HG03432 (cell line): ENCODE measurements around the gene IFT88.

ENCODE experiments used
- ATAC-seq: cut with Tn5 transposase; IDR thresholded peaks from one replicate; pipeline ENCODE4 v1.9.1; 2021; ENCODE audit warnings: mild to moderate bottlenecking, moderate library complexity; ENCODE audit not compliant: unreplicated experiment

The IFT88 gene

GRCh38 chr13:20566898-20567874 lies at the start of gene IFT88:
Gene IFT88, plus strand, starts transcription at chr13:20567157. Its CDS starts 7,229 bp downstream, at chr13:20574386.
- ATAC-seq: peak; percentile 92

DNA sequence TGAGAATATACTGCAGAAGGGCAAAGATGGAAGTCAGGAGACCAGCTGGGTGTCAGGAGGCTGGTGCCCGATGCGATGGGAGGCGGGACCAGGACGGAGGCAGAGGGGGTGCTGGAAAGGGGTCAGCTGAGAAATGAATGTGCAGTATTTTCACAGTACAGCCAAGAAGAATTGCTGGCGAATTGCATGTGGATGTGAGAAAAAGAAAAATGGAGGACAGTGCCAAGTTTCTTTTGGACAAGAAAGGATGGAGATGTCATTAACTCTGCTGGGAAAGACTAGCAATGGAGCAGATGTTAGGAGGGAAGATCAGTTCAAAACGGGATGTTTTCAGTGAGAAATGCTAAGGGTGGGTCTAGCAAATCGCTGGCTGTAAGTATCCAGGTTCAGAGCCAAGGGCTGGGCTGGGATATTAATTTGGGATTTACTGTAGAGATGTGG lies 48.3 kb upstream of the IFT88 start:
- ATAC-seq: no peak

DNA sequence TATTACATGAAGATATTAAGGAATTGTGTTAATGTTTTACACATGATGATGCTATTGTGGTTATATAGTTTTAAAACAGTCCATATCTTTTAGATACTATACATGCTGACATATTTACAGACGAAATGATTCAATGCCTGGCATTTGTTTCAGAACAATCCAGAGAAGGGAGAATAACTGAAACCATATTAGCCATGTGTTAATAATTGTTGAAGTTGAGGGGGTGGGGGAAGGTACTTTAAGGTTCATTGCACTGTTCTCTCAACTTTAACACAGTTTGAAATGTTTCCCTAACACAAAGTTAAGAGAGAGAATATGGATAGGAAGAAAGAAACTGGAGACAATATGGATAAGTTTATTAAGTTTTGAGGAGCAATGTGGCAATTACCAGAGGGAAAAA lies 47.1 kb upstream of the IFT88 start:
- no peak for ATAC-seq

DNA sequence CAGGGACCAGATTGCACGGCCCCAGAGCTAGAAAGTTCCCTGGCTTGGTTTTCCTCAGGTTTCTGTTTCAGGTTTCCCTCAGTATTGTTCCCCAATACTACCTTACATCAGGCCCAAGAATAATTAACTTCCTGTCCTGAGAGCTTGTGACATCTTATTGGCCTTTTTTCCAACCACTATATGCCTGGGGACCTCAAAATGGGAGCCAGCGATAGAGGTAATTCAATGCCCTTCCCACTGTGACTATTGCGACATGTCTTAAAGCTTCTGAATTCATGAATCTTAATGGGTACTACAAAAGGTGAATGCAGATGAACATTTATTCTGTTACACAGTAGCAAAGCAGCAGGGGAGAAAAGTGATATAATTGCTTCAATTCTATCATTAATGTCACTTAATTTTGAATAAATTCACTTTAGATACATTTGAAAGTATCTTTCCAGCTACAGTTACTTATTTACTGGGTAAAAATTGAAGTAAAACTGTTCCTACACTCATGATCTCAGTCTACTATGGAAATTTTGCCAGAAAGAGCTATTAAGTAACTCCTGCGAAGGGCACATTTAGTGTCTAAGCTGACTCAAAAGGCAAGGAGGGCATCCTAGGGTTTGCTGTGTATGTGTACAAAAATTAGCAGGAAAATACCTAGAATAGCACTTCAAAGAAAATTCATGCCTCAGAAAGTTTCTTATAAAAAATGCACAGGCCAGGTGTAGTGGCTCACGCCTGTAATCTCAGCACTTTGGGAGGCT lies 45.4 kb upstream of the IFT88 start:
- no peak for ATAC-seq

DNA sequence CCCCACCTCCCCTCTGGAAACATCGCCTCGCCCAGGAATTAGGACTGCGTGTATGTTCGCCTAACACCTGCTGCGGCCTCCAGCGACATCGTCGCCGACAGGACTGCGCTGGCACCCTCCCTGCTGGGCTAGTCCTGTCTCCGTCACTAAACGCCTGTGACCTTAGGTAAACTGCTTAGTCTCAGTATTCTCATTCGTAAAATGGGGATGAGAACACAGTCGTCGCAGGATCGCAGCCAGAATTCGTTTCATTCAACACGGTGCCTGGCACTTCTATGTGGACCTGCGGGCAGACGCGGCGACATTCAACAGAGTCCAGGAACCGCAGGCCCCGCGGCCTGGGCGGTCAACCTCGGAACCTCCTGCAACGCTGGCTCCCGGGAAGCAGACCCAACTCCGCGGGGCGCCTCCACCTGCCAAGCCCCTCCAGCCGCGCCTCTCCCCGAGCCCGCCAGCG lies 41.8 kb upstream of the IFT88 start:
- ATAC-seq: peak; percentile 21

GRCh38 chr13:20525601-20526544 lies 41.1 kb upstream of the IFT88 start, which contains the start of gene CRYL1:
Gene CRYL1, minus strand, starts transcription at chr13:20525857. Its CDS starts 63 bp downstream, at chr13:20525794.
- ATAC-seq: peak; percentile 85

DNA sequence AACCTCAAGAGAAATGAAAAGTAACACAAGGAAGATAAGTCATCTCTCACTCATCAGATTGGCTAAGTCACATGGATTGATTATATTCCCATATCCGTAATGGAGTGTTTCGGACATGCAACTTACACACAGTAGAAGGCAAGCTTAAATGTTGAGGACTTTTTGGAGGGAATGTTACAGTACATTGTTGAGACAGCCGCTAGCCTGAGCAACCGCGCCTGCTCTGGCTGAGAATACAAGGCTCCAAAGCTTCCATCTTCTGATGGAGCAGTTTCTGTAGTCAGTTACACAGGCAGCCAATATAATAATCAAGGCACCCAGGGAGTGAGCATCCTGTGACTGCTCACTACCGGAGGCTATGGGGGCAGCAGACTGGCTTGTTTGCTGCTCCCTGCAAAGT lies 40.3 kb upstream of the IFT88 start:
- no peak for ATAC-seq

DNA sequence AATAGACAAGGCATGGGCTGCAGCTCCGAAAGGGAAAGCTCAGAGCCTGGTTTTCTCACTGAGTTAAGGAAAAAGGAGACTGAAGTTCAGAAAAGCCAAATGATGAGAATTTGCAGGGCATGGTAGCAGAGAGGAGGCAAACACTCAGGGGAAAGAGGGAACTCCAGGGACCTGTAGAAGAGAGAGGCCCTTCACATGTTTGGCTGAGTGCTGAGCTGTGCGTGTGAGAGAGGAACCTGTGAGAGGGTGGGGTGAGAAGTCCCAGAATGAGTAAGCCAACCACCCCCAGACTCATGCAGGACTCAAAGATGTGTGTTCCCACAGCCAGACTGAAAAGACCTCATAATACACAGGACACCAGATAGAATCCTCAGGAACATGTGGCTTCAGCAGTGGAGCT lies 38.5 kb upstream of the IFT88 start:
- peak; percentile 32 for ATAC-seq

DNA sequence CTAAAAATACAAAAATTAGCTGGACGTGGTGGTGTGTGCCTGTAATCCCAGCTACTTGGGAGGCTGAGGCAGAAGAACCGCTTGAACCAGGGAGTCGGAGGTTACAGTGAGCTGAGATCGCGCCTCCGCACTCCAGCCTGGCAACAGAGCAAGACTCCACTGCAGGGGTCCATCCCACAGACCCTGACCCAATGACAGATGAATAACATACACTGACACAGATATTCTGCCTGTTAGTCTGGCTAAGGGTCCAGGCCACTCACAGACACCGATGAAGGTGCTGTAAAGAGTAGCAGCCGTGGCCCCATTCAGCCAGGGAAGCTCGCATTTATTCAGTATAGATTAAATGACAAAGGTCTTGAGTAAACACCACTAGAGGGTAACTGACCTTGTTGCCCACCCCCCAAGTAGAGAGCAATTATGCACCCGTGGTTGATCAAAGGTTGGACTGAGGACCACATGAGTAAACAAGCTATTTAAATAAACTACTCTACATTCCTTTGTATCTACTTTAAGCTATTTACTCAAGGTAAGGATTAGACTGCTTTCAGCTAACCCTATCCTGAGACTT lies 32.8 kb upstream of the IFT88 start:
- ATAC-seq: no peak

DNA sequence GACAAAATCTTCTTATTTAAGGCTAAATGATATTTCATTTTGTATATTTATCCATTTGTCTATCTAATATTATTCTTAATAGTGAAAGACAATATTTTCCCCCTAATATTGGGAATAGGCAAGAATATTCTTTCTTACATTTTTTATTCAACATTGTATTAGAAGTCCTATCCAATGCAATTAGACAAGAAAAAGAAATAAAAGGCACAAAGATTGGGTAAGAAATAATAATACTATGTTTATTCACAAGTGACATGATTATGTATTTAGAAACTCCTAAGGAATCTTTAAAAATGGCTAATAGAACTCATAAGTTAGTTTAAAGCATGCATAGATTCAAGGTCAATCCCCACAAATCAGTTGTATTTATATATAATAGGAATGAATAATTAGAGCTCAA lies 30.0 kb upstream of the IFT88 start:
- no peak for ATAC-seq

- ATAC-seq: no peak
Observed at GRCh38 chr13:20544201-20544923, 22.6 kb upstream of the IFT88 start.

GRCh38 chr13:20546556-20546955 lies 20.4 kb upstream of the IFT88 start:
- no peak for ATAC-seq

GRCh38 chr13:20547479-20547908 lies 19.5 kb upstream of the IFT88 start:
- no peak for ATAC-seq

GRCh38 chr13:20550799-20551198 lies 16.2 kb upstream of the IFT88 start:
- no peak for ATAC-seq

- no peak for ATAC-seq
Observed at GRCh38 chr13:20553311-20553710, 13.6 kb upstream of the IFT88 start.

GRCh38 chr13:20558982-20559381 lies 8.0 kb upstream of the IFT88 start:
- no peak for ATAC-seq

DNA sequence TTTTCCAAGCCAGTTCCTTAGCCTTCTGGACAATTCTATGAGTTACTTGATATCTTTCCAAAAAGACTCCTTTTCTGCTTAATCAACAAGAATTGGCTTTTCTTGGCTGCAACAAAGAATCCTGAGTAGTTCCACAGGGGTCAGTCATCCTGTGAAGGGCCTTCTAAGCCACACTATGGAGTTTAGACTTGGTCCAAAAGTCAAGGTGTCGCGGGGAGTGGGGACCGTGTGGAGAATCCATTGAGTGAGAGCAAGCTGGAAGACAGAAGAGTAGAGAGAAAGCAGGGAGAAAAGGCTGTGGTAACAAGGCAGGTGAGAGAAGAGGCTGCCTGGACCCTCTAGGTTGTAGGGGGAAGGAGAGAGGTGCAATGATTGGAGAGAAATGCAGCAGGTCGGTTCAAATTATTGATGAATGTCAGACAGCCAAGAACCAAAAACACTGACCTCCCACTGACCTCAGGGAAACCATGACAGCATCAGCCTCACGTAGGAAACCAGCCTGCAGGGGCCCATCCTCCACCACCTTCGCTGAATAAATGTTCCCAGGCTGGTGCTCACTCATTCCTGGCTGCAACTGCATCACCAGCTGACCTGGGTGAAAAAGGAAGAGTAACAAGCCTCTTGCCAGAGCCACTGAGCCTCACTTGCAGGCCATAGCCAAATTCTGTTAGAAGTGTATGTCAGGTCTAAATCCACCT lies 7.1 kb upstream of the IFT88 start:
- no peak for ATAC-seq

DNA sequence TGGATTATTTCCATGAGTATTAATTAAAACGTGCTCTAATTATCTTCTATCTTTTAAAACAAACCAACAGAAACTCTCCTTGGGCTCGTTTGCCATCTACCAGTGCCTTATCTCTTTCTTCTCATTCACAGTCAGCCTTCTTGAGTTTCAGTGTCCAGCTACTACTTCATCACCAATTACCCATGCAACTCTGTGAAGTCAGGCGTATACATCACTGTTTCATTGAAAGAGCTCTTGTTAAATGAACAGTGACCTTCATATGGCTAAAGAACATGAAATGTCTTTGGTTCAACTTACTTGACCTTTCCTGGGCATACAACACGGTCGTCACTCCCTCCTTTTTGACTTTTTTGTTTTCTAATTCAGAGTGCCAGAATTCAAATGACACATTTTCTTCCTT lies 5.2 kb upstream of the IFT88 start:
- no peak for ATAC-seq
